EH (cell line): ENCODE measurements around the gene CHST8.
A peak's percentile ranks its signal among the peaks of the same experiment; 100 is the strongest.

Experiments
- DNase-seq: peaks from one replicate; pipeline ENCODE4 v3.0.0-alpha.2; 2015; ENCODE audit warnings: low read depth

Gene CHST8

GRCh38 chr19:33796164-33796875, 174.6 kb downstream of the CHST8 start, which contains the start of gene KCTD15:
TSS of gene KCTD15 (plus strand) at chr19:33796870. CDS start at chr19:33800455, 3,585 bp downstream.
- DNase-seq, result peak; percentile 58

GRCh38 chr19:33797802-33798671, 176.3 kb downstream of the CHST8 start:
- DNase-seq, result peak; percentile 69

GRCh38 chr19:33798681-33799111, 176.9 kb downstream of the CHST8 start:
- peak; percentile 73 for DNase-seq

- DNase-seq, result no peak
Observed at GRCh38 chr19:33799476-33799875, 177.7 kb downstream of the CHST8 start.

GRCh38 chr19:33800012-33800680, 178.4 kb downstream of the CHST8 start:
- DNase-seq, result no peak

- no peak for DNase-seq
Observed at GRCh38 chr19:33801411-33801810, 179.7 kb downstream of the CHST8 start.

GRCh38 chr19:33802001-33802400, 180.2 kb downstream of the CHST8 start:
- DNase-seq, result no peak

- no peak for DNase-seq
Observed at GRCh38 chr19:33802801-33803200, 181.0 kb downstream of the CHST8 start.

- no peak for DNase-seq
Observed at GRCh38 chr19:33803383-33803782, 181.6 kb downstream of the CHST8 start.

GRCh38 chr19:33804021-33804799, 182.5 kb downstream of the CHST8 start:
- DNase-seq, result peak; percentile 80

GRCh38 chr19:33805313-33805712, 183.6 kb downstream of the CHST8 start:
- DNase-seq, result no peak

GRCh38 chr19:33805840-33806433, 184.2 kb downstream of the CHST8 start:
- DNase-seq, result no peak

- no peak for DNase-seq
Observed at GRCh38 chr19:33806434-33806881, 184.7 kb downstream of the CHST8 start.

- DNase-seq, result no peak
Observed at GRCh38 chr19:33808399-33808798, 186.6 kb downstream of the CHST8 start.

GRCh38 chr19:33809960-33810359, 188.2 kb downstream of the CHST8 start:
- peak; percentile 27 for DNase-seq

GRCh38 chr19:33810821-33811220, 189.1 kb downstream of the CHST8 start:
- DNase-seq, result no peak

- no peak for DNase-seq
Observed at GRCh38 chr19:33811246-33811645, 189.5 kb downstream of the CHST8 start.

GRCh38 chr19:33811736-33812387, 190.1 kb downstream of the CHST8 start:
- no peak for DNase-seq

- no peak for DNase-seq
Observed at GRCh38 chr19:33812388-33813330, 190.9 kb downstream of the CHST8 start.
